ENCODE measurements around the gene DQX1. TPM values are rescaled to one million over a fixed set of nuclear protein-coding genes. Genes with fewer than 3 reads are reported as not detected.

The DQX1 gene
- total and polyA plus RNA-seq, 2 of the 8 experiments (the other 6 are each of a cell fraction or from before 2014, with no cell fraction given), result 0.76 to 1.1 TPM

GRCh38 chr2:74566754-74567085 is 40.7 kb upstream of the DQX1 start:
- FAIRE-seq (no peak), DNase-seq (ENCODE audit: low read depth in 1 of 2, low spot score in 2 of 2) (no peak)
- Histone ChIP-seq H4K8ac (ENCODE audit: extremely low read depth, insufficient read depth, low read length) (no peak overlapping the region), H3K4me1 (replicated peaks in 1 of 4; ENCODE audit: control insufficient read depth in 3 of 4, insufficient read depth in 4 of 4, low read length in 3 of 4) (no peaks in the 10 kb centered on the region), H3K27ac (ENCODE audit: low read depth, low read length) (no peak overlapping the region), H3K4me2 (ENCODE audit: insufficient read depth in 1 of 2, low read depth in 2 of 2, low read length in 2 of 2) (no peak overlapping the region), H2BK12ac (ENCODE audit: low read depth, low read length) (no peak overlapping the region), H2AK5ac (ENCODE audit: low read depth, low read length) (no peak overlapping the region), H4K20me1 (replicated peaks in 1 of 2; ENCODE audit: control insufficient read depth in 1 of 2, insufficient read depth in 2 of 2, low read length in 2 of 2) (no peaks in the 10 kb centered on the region), H3K18ac (ENCODE audit: extremely low read depth, low read length) (no peak overlapping the region), H3K9me3 (ENCODE audit: insufficient read depth in 2 of 2, low read depth in 1 of 2, low read length in 1 of 2) (no peaks in the 10 kb centered on the region), H4K91ac (replicated peaks; ENCODE audit: insufficient read length, low read length) (no peak overlapping the region), H3K4ac (replicated peaks; ENCODE audit: insufficient read length, low read depth, low read length) (no peak overlapping the region), H3K79me1 (ENCODE audit: low read depth, low read length) (0 out of 2 replicates have a peak, but pooled peaks cover 2% of the 10 kb centered on the region), H3K56ac (replicated peaks; ENCODE audit: insufficient read length, low read depth, low read length) (no peak overlapping the region), H2BK120ac (replicated peaks; ENCODE audit: low read depth, low read length) (no peak overlapping the region), H3K23me2 (ENCODE audit: low read depth, low read length) (peaks cover 2% of the 10 kb centered on the region; the same call in 1 of the 2 replicates), H3K79me2 (ENCODE audit: control insufficient read depth in 1 of 2, insufficient read depth in 2 of 2, low read length in 2 of 2) (no peaks in the 10 kb centered on the region), H2AFZ (ENCODE audit: low read length) (no peak overlapping the region), H3K27me3 (replicated peaks in 1 of 4; ENCODE audit: control insufficient read depth in 3 of 4, extremely low read depth in 1 of 4, insufficient read depth in 3 of 4, low read length in 3 of 4) (peaks cover 0 to 2% (median 0%) of the 10 kb centered on the region in 4 experiments; a peak in 1 of 7 replicates), H3K4me3 (ENCODE audit: extremely low read depth in 1 of 4, insufficient read depth in 2 of 4, low read depth in 3 of 4, low read length in 4 of 4) (no peak overlapping the region), H3K23ac (ENCODE audit: insufficient read length) (no peak overlapping the region), H3K14ac (ENCODE audit: insufficient read length) (no peak overlapping the region), H3K36me3 (ENCODE audit: control insufficient read depth in 2 of 4, insufficient read depth in 4 of 4, low read length in 3 of 4) (no peaks in the 10 kb centered on the region), H3K9ac (replicated peaks in 1 of 4; ENCODE audit: extremely low read depth in 1 of 4, low read depth in 3 of 4, low read length in 3 of 4) (no peak overlapping the region), H2BK20ac (ENCODE audit: low read length) (no peak overlapping the region), H2BK5ac (ENCODE audit: low read depth, low read length) (no peak overlapping the region), H2BK15ac (ENCODE audit: low read length) (no peak overlapping the region), H4K5ac (ENCODE audit: insufficient read length, low read depth, low read length) (no peak overlapping the region)
- POLR2A ChIA-PET (ENCODE audit: partially characterized antibody), result no interaction called here
- CTCF ChIA-PET (ENCODE audit: partially characterized antibody), result interaction anchor here (1.3 to 4.4 kb wide), 4 partner anchors 8 to 20 kb away, joined by 3 to 24 read pairs (median 6); no protein-coding TSS in a partner anchor
- TF ChIP-seq HDAC6 (IDR thresholded peaks at IDR 0.05; ENCODE audit: low read depth, low read length) (no peak), SIN3A (conservative IDR thresholded peaks at IDR 0.05 in 1 of 2, IDR thresholded peaks at IDR 0.05 in 1 of 2; ENCODE audit: low read depth in 1 of 2, low read length in 2 of 2) (no peak), RFX5 (IDR thresholded peaks at IDR 0.05; ENCODE audit: borderline replicate concordance, low read depth, low read length) (no peak), SAP30 (IDR thresholded peaks at IDR 0.05; ENCODE audit: insufficient read depth, insufficient replicate concordance, low read length) (no peak), GTF2F1 (IDR thresholded peaks at IDR 0.05; ENCODE audit: borderline replicate concordance, low read depth, low read length) (no peak), SIX5 (IDR thresholded peaks at IDR 0.05; ENCODE audit: low read depth, low read length) (no peak), EGR1 (IDR thresholded peaks at IDR 0.05; ENCODE audit: borderline replicate concordance, low read depth, low read length) (no peak), CREB1 (IDR thresholded peaks at IDR 0.05) (no peak), TCF12 (IDR thresholded peaks at IDR 0.05; ENCODE audit: low read depth, low read length) (no peak)
